Adrenal gland (tissue), 12 donors: ENCODE results near the gene SLC22A5. TPM values are rescaled to one million over a fixed set of nuclear protein-coding genes. Genes with fewer than 3 reads are reported as not detected.

Experiments
- DNase-seq, 7 donors: peaks; one replicate each; pipeline ENCODE4 v3.0.0-alpha.2; 2019 to 2020
- H3K27ac ChIP-seq, 5 donors: fragments of 200-600 bp; sonication (generic) in 4 of 5; 1 replicate in 3 of 5; 2 replicates in 2 of 5; pipeline versions ENCODE4 v1.5.1 to v1.8.0; 2016 to 2020; ENCODE audit warnings: mild to moderate bottlenecking in 1 of 5
- H3K27me3 ChIP-seq: fragments of 200-600 bp; 2 replicates; pipeline ENCODE4 v1.8.0; 2021
- H3K36me3 ChIP-seq, 2 donors: fragments of 200-600 bp; replicated peaks in 1 of 2; 1 replicate in 1 of 2; 2 replicates in 1 of 2; pipeline versions ENCODE4 v1.5.1 to v1.8.0; 2018 to 2022
- H3K4me1 ChIP-seq, 2 donors: fragments of 200-600 bp; replicated peaks in 1 of 2; 1 replicate in 1 of 2; 2 replicates in 1 of 2; pipeline versions ENCODE4 v1.5.1 to v1.8.0; 2018 to 2021
- H3K4me3 ChIP-seq, 4 donors: fragments of 200-600 bp; sonication (generic) in 3 of 4; one replicate each; pipeline ENCODE4 v1.5.1; 2016 to 2018
- H3K9me3 ChIP-seq, 3 donors: fragments of 200-600 bp; sonication (generic) in 1 of 3; replicated peaks in 1 of 3; 1 replicate in 2 of 3; 2 replicates in 1 of 3; pipeline versions ENCODE4 v1.5.1 to v1.8.0; 2016 to 2021
- CTCF ChIP-seq, 6 experiments: fragments of 450-650 bp in 4 of 6; fragments of 200-600 bp in 2 of 6; sonication (generic) in 1 of 6; IDR thresholded peaks; 1 replicate in 5 of 6; 2 replicates in 1 of 6; pipeline versions ENCODE4 v1.5.1 to v1.8.0; 2016 to 2021; ENCODE audit warnings: antibody characterized with exemption in 6 of 6, mild to moderate bottlenecking in 2 of 6, moderate library complexity in 1 of 6
- POLR2A ChIP-seq, 2 donors: fragments of 450-650 bp; IDR thresholded peaks; one replicate each; pipeline ENCODE4 v1.6.1; 2017; ENCODE audit warnings: antibody characterized with exemption in 2 of 2, mild to moderate bottlenecking in 2 of 2, moderate library complexity in 1 of 2
- WGBS, 4 donors: extraction: QIAGEN DNeasy Blood & Tissue Kit in 2 of 4; methylation state at CpG; one replicate each; pipeline versions ENCODE4 v1.1.5 to v1.1.7; 2013 to 2017; 5-methylcytosine and 5-hydroxymethylcytosine counted together
- intact Hi-C, 2 donors: fragments of 100-400 bp; cut with DNase I; formaldehyde crosslinking; loops; one replicate each; pipeline versions ENCODE4 v1.14.1 to v1.15.0; 2022 to 2023
- polyA plus RNA-seq, 3 donors: library from polyadenylated mRNA; stranded (reverse); fragments of 200-250 nt in 2 of 3; fragments of 350-450 nt in 1 of 3; fragmentation: Illumina TruSeq in 1 of 3; extraction: RNeasy Lipid Tissue Mini Kit (QIAGEN cat#74804) in 1 of 3; gene quantifications; one replicate each; pipeline ENCODE4 v1.2.3, GENCODE V29; 2013 to 2014
- total RNA-seq, 9 donors: library from RNA; depleted of rRNA in 4 of 9; stranded (reverse); fragments of >200 nt in 4 of 9; fragments of 120-200 nt in 1 of 9; fragmentation: NEBNext Ultra II Directional in 1 of 9; extraction: Animal tissue kit (Norgen Biotek cat#: 25700) in 1 of 9; gene quantifications; one replicate each; pipeline versions ENCODE4 v1.1.0 to v1.2.4, GENCODE V29; 2013 to 2023
- donor health status: healthy with polysubstance abuse.
- donor health status: Bipolar disorder and iron deficiency.
- donor health status: DM: yes; HTN: yes; CAD: no.
- donor health status: DM: no; HTN: no; CAD: no.
- donor health status: DM: no; HTN: no; CAD: no.
- donor health status: DM: yes; HTN: yes; CAD: no.

Gene SLC22A5
- total and polyA plus RNA-seq, 12 donors, result 4.4 to 24.1 (median 13.7) TPM

- intact Hi-C loops, result no loop called here
- no peaks in the 10 kb centered on the region for H3K27me3 ChIP-seq
- no peaks in the 10 kb centered on the region for H3K9me3 ChIP-seq
- no peak for DNase-seq
- 64 to 79% (median 76%) methylated on average over 5 to 11 of the region's 11 CpGs for WGBS, 4 donors
- H3K4me3 ChIP-seq, result no peak overlapping the region
- H3K4me1 ChIP-seq, result no peaks in the 10 kb centered on the region
- no peak overlapping the region for H3K27ac ChIP-seq
- H3K36me3 ChIP-seq, result no peaks in the 10 kb centered on the region
- TF ChIP-seq CTCF (IDR thresholded peaks at IDR 0.05), result no peak
- no peak for TF ChIP-seq POLR2A (IDR thresholded peaks at IDR 0.05)
Observed at GRCh38 chr5:132322266-132322665, 47.2 kb upstream of the SLC22A5 start.

- no peaks in the 10 kb centered on the region for H3K36me3 ChIP-seq
- TF ChIP-seq CTCF (IDR thresholded peaks at IDR 0.05) (no peak), POLR2A (IDR thresholded peaks at IDR 0.05) (no peak)
- H3K9me3 ChIP-seq, result no peaks in the 10 kb centered on the region
- intact Hi-C loops, result no loop called here
- no peaks in the 10 kb centered on the region for H3K27me3 ChIP-seq
- DNase-seq, result no peak
- H3K4me1 ChIP-seq, result no peaks in the 10 kb centered on the region
- no peak overlapping the region for H3K4me3 ChIP-seq
- WGBS, 4 donors, result 88 to 97% (median 92%) methylated on average over 5 of the region's 5 CpGs
- H3K27ac ChIP-seq, result no peak overlapping the region
Observed at GRCh38 chr5:132323202-132323601, 46.3 kb upstream of the SLC22A5 start.

- no peaks in the 10 kb centered on the region for H3K27me3 ChIP-seq
- H3K36me3 ChIP-seq, result peaks cover 0 to 8% of the 10 kb centered on the region in 2 donors
- 80 to 91% (median 88%) methylated on average over 4 of the region's 4 CpGs for WGBS, 4 donors
- H3K9me3 ChIP-seq, result no peaks in the 10 kb centered on the region
- TF ChIP-seq CTCF (IDR thresholded peaks at IDR 0.05) (no peak), POLR2A (IDR thresholded peaks at IDR 0.05) (no peak)
- intact Hi-C loops, result no loop called here
- no peak for DNase-seq
- H3K4me1 ChIP-seq, result no peaks in the 10 kb centered on the region
- H3K4me3 ChIP-seq, result no peak overlapping the region
- H3K27ac ChIP-seq, result no peak overlapping the region
Observed at GRCh38 chr5:132325691-132326090, 43.8 kb upstream of the SLC22A5 start.

GRCh38 chr5:132327252-132327955, 42.1 kb upstream of the SLC22A5 start:
- intact Hi-C loops, result no loop called here
- Histone ChIP-seq H3K27ac (no peak overlapping the region), H3K36me3 (peaks cover 0 to 14% of the 10 kb centered on the region in 2 donors), H3K9me3 (no peaks in the 10 kb centered on the region), H3K4me3 (no peak overlapping the region), H3K4me1 (no peaks in the 10 kb centered on the region), H3K27me3 (no peaks in the 10 kb centered on the region)
- 85 to 87% (median 86%) methylated on average over 2 of the region's 2 CpGs for WGBS, 4 donors
- no peak for TF ChIP-seq POLR2A (IDR thresholded peaks at IDR 0.05)
- no peak for TF ChIP-seq CTCF (IDR thresholded peaks at IDR 0.05)
- no peak for DNase-seq
